Endothelial cell of umbilical vein (primary cell): ENCODE results near the gene MEGF11. TPM values are rescaled to one million over a fixed set of nuclear protein-coding genes. Genes with fewer than 3 reads are reported as not detected.

Experiments
- BruUV-seq: library from RNA; stranded (reverse); fragments of 400-500 nt; replicated peaks from 2 replicates; lab custom pipeline; 2021; lab: Mats Ljungman, UMichigan
- CTCF ChIA-PET: fragments of 300-600, 350-600 bp; sonication (Branson Sonifier 250); formaldehyde crosslinking; loops from one replicate; lab custom pipeline; 2021; ENCODE audit warnings: antibody characterized with exemption, inconsistent platforms; lab: Charles Lee
- POLR2A ChIA-PET: fragments of 300-600, 350-600 bp; sonication (Branson Sonifier 250); formaldehyde crosslinking; loops from one replicate; lab custom pipeline; 2021; ENCODE audit warnings: antibody characterized with exemption, inconsistent platforms; lab: Charles Lee
- DNase-seq: peaks from one replicate; pipeline ENCODE4 v3.0.0-alpha.2; 2011; ENCODE audit warnings: low read depth, low spot score
- FAIRE-seq: peaks from 2 replicates; lab custom pipeline; 2011; peaks lifted over from hg19 to GRCh38; lab: Jason Lieb, UNC
- H2AFZ ChIP-seq: 2 replicates; pipeline ENCODE4 v1.6.0; 2012; ENCODE audit warnings: low read depth, low read length, control low read depth, inconsistent platforms
- H3K27ac ChIP-seq: 2 replicates; pipeline ENCODE4 v1.5.1; 2011; ENCODE audit warnings: low read depth, mild to moderate bottlenecking, control low read depth, low read length, moderate library complexity; ENCODE audit not compliant: insufficient read depth
- H3K27me3 ChIP-seq, 2 experiments: 2 replicates each; pipeline versions ENCODE4 v1.6.0 to v1.6.1; 2011; ENCODE audit warnings: low read length in 2 of 2, mixed read lengths in 1 of 2; ENCODE audit not compliant: control insufficient read depth in 2 of 2, insufficient read depth in 2 of 2
- H3K36me3 ChIP-seq, 2 experiments: 2 replicates in 1 of 2; 3 replicates in 1 of 2; pipeline ENCODE4 v1.5.1; 2011; ENCODE audit warnings: low read length in 2 of 2, mild to moderate bottlenecking in 1 of 2, moderate library complexity in 1 of 2; ENCODE audit not compliant: control insufficient read depth in 2 of 2, insufficient read depth in 2 of 2; ENCODE audit errors: extremely low read depth in 1 of 2
- H3K4me1 ChIP-seq: 3 replicates; pipeline ENCODE4 v1.5.1; 2011; ENCODE audit warnings: mild to moderate bottlenecking, low read length; ENCODE audit not compliant: control insufficient read depth, insufficient read depth; ENCODE audit errors: extremely low read depth
- H3K4me2 ChIP-seq: 2 replicates; pipeline ENCODE4 v1.6.1; 2011; ENCODE audit warnings: low read length, control low read depth, mixed read lengths; ENCODE audit not compliant: insufficient read depth
- H3K4me3 ChIP-seq, 3 experiments: fragments of 200-600 bp in 1 of 3; sonication (generic), shearing (Covaris generic) in 1 of 3; replicated peaks in 1 of 3; 2 replicates each; pipeline ENCODE4 v1.5.1; 2011 to 2016; ENCODE audit warnings: control low read depth in 3 of 3, low read length in 3 of 3, mild to moderate bottlenecking in 2 of 3, inconsistent platforms in 1 of 3, low read depth in 1 of 3, moderate library complexity in 1 of 3; ENCODE audit not compliant: insufficient read depth in 1 of 3
- H3K79me2 ChIP-seq: 2 replicates; pipeline ENCODE4 v1.6.0; 2012; ENCODE audit warnings: low read length, inconsistent platforms; ENCODE audit not compliant: control insufficient read depth, insufficient read depth
- H3K9ac ChIP-seq: replicated peaks from 2 replicates; pipeline ENCODE3; 2011; ENCODE audit warnings: low read length, control low read depth; ENCODE audit not compliant: insufficient read depth; ENCODE audit errors: extremely low read depth
- H3K9me1 ChIP-seq: replicated peaks from 3 replicates; pipeline ENCODE4 v1.6.0; 2011; ENCODE audit warnings: mild to moderate bottlenecking, low read length; ENCODE audit not compliant: control insufficient read depth, insufficient read depth; ENCODE audit errors: extremely low read depth
- H3K9me3 ChIP-seq: replicated peaks from 2 replicates; pipeline ENCODE4 v1.5.1; 2012; ENCODE audit warnings: low read length, inconsistent platforms; ENCODE audit not compliant: control insufficient read depth, insufficient read depth
- H4K20me1 ChIP-seq: replicated peaks from 2 replicates; pipeline ENCODE3; 2011; ENCODE audit warnings: mild to moderate bottlenecking, low read length; ENCODE audit not compliant: control insufficient read depth, insufficient read depth; ENCODE audit errors: extremely low read depth
- CTCF ChIP-seq, 2 donors: IDR thresholded peaks; 1 replicate in 1 of 2; 2 replicates in 1 of 2; pipeline ENCODE4 v1.5.1; 2011; ENCODE audit warnings: low read length in 2 of 2, mild to moderate bottlenecking in 2 of 2, moderate library complexity in 2 of 2, control low read depth in 1 of 2, inconsistent platforms in 1 of 2, low read depth in 1 of 2; ENCODE audit not compliant: insufficient read depth in 1 of 2; ENCODE audit errors: extremely low read depth in 1 of 2
- EZH2 ChIP-seq: IDR thresholded peaks from 2 replicates; pipeline ENCODE4 v1.6.1; 2012; ENCODE audit warnings: borderline replicate concordance, low read depth, mild to moderate bottlenecking, moderate library complexity, low read length, inconsistent platforms; ENCODE audit not compliant: severe bottlenecking
- FOS ChIP-seq: IDR thresholded peaks from 2 replicates; pipeline ENCODE4 v1.6.1; 2011; ENCODE audit warnings: mild to moderate bottlenecking, low read length, moderate library complexity, borderline replicate concordance; ENCODE audit not compliant: insufficient read depth
- GATA2 ChIP-seq: IDR thresholded peaks from 2 replicates; pipeline ENCODE4 v1.7.0; 2011; ENCODE audit warnings: low read depth, mild to moderate bottlenecking, moderate library complexity, mixed read lengths, low read length; ENCODE audit not compliant: insufficient read length, insufficient read depth
- JUN ChIP-seq: IDR thresholded peaks from 2 replicates; pipeline ENCODE4 v1.6.1; 2011; ENCODE audit warnings: borderline replicate concordance, low read depth; ENCODE audit not compliant: insufficient read length, insufficient read depth
- MAX ChIP-seq: IDR thresholded peaks from 2 replicates; pipeline ENCODE4 v1.6.1; 2011; ENCODE audit not compliant: insufficient read depth, insufficient read length
- MYC ChIP-seq: IDR thresholded peaks from one replicate; pipeline ENCODE4 v1.6.1; 2011; ENCODE audit warnings: mild to moderate bottlenecking, low read depth, low read length
- POLR2A ChIP-seq: IDR thresholded peaks from 2 replicates; pipeline ENCODE4 v1.6.1; 2012; ENCODE audit warnings: low read depth, mild to moderate bottlenecking, control low read depth, low read length
- POLR2AphosphoS5 ChIP-seq: IDR thresholded peaks from 2 replicates; pipeline ENCODE4 v1.6.1; 2012; ENCODE audit warnings: low read depth, mild to moderate bottlenecking, control low read depth, low read length, moderate library complexity; ENCODE audit not compliant: insufficient read depth
- dilution Hi-C: fragments of 300-500 bp; cut with MboI; formaldehyde crosslinking; loops from one replicate; pipeline ENCODE4 v1.15.0; 2019; ENCODE audit warnings: low sequenced_read_pairs; ENCODE audit not compliant: extremely low pct_ligation_motif_present
- intact Hi-C: fragments of 100-400 bp; cut with micrococcal nuclease; formaldehyde crosslinking; loops from one replicate; pipeline ENCODE4 v1.10.0; 2022
- polyA plus RNA-seq, 4 experiments: library from polyadenylated mRNA; depleted of rRNA in 3 of 4; stranded (reverse) in 3 of 4; unstranded in 1 of 4; fragments of >200 nt; gene quantifications; 2 replicates each; pipeline versions ENCODE4 v1.2.1 to v1.2.3, GENCODE V29; 2011 to 2012; ENCODE audit warnings: missing spikeins in 1 of 4
- total RNA-seq: library from RNA; stranded (reverse); gene quantifications from 2 replicates; pipeline ENCODE4 v1.2.3, GENCODE V29; 2021

The MEGF11 gene
- total and polyA plus RNA-seq, 2 donors (not counting 3 experiments of a cell fraction or from before 2014, with no cell fraction given): not detected

GRCh38 chr15:66022163-66022525 is 231.4 kb downstream of the MEGF11 start:
- Histone ChIP-seq H3K27ac (no peak overlapping the region), H3K9ac (no peak overlapping the region), H4K20me1 (no peaks in the 10 kb centered on the region), H3K36me3 (no peaks in the 10 kb centered on the region), H3K27me3 (peaks cover 15% of the 10 kb centered on the region in 2 experiments), H3K4me2 (no peak overlapping the region), H3K4me3 (no peak overlapping the region), H3K9me1 (no peaks in the 10 kb centered on the region), H3K9me3 (no peaks in the 10 kb centered on the region), H3K79me2 (no peaks in the 10 kb centered on the region), H3K4me1 (no peaks in the 10 kb centered on the region), H2AFZ (no peak overlapping the region)
- no TSS peak for BruUV-seq
- POLR2A ChIA-PET: no interaction called here
- TF ChIP-seq POLR2AphosphoS5 (no peak), MYC (no peak), CTCF (IDR thresholded peaks at IDR 0.05; ENCODE audit: extremely low read depth in 1 of 2, insufficient read depth in 1 of 2, low read depth in 1 of 2, low read length in 2 of 2) (no peak), POLR2A (no peak), FOS (no peak), JUN (no peak), EZH2 (no peak), MAX (no peak), GATA2 (no peak)
- FAIRE-seq (no peak), DNase-seq (no peak)
- CTCF ChIA-PET: no interaction called here
- dilution Hi-C loops (no loop called here), intact Hi-C loops (no loop called here)
